PC-9 (cell line): Measurements from ENCODE around the gene GPD1.

Experiments used
- EZH2 ChIP-seq: fragments of 200-600 bp; sonication (generic); IDR thresholded peaks from 2 replicates; pipeline ENCODE4 v1.8.0; 2017; ENCODE audit warnings: antibody characterized with exemption, low read depth
- TF ChIP-seq, protein P1 (sequence below): fragments of 200-600 bp; sonication (generic); conservative IDR thresholded peaks from 2 replicates; pipeline ENCODE4 v1.6.1; 2017; ENCODE audit warnings: mixed run types, antibody characterized with exemption, mild to moderate bottlenecking, moderate library complexity

GRCh38 chr12:50109319-50109718 lies 5.5 kb downstream of the GPD1 start:
- TF ChIP-seq, protein P1, sequence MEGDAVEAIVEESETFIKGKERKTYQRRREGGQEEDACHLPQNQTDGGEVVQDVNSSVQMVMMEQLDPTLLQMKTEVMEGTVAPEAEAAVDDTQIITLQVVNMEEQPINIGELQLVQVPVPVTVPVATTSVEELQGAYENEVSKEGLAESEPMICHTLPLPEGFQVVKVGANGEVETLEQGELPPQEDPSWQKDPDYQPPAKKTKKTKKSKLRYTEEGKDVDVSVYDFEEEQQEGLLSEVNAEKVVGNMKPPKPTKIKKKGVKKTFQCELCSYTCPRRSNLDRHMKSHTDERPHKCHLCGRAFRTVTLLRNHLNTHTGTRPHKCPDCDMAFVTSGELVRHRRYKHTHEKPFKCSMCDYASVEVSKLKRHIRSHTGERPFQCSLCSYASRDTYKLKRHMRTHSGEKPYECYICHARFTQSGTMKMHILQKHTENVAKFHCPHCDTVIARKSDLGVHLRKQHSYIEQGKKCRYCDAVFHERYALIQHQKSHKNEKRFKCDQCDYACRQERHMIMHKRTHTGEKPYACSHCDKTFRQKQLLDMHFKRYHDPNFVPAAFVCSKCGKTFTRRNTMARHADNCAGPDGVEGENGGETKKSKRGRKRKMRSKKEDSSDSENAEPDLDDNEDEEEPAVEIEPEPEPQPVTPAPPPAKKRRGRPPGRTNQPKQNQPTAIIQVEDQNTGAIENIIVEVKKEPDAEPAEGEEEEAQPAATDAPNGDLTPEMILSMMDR = no peak
- no peak for TF ChIP-seq EZH2
